Brain microvascular endothelial cell (primary cell): ENCODE results near the gene CERS2.

Experiments used
- DNase-seq: peaks from one replicate; pipeline ENCODE4 v3.0.0-alpha.2; 2020
- H3K27ac ChIP-seq: fragments of 250-450 bp; sonication (Bioruptor Pico); 2 replicates; pipeline ENCODE4 v1.5.1; 2020; ENCODE audit warnings: mild to moderate bottlenecking, moderate library complexity
- H3K27me3 ChIP-seq: fragments of 250-450 bp; sonication (Bioruptor Pico); replicated peaks from 2 replicates; pipeline ENCODE4 v1.5.1; 2020; ENCODE audit warnings: mild to moderate bottlenecking
- H3K36me3 ChIP-seq: fragments of 250-450 bp; sonication (Bioruptor Pico); replicated peaks from 2 replicates; pipeline ENCODE4 v1.5.1; 2020; ENCODE audit warnings: mild to moderate bottlenecking
- H3K4me3 ChIP-seq: 2 replicates; pipeline ENCODE4 v1.5.1; 2011; ENCODE audit warnings: low read depth, mild to moderate bottlenecking, control low read depth, low read length, moderate library complexity
- in situ Hi-C: cut with HindIII; loops from 2 replicates; pipeline ENCODE4 v1.10.0; 2017; ENCODE audit warnings: low sequenced_read_pairs, low pct_ligation_motif_present
- TF ChIP-seq, protein P1 (sequence below): IDR thresholded peaks from 2 replicates; pipeline ENCODE4 v1.5.1; 2011; ENCODE audit warnings: low read depth, mild to moderate bottlenecking, moderate library complexity, low read length, control low read depth, inconsistent platforms; ENCODE audit errors: missing control alignments

Gene CERS2

GRCh38 chr1:151009674-151010345 is 35.2 kb upstream of the CERS2 start:
- H3K27me3 ChIP-seq = no peaks in the 10 kb centered on the region
- no peak for DNase-seq
- TF ChIP-seq, protein P1, sequence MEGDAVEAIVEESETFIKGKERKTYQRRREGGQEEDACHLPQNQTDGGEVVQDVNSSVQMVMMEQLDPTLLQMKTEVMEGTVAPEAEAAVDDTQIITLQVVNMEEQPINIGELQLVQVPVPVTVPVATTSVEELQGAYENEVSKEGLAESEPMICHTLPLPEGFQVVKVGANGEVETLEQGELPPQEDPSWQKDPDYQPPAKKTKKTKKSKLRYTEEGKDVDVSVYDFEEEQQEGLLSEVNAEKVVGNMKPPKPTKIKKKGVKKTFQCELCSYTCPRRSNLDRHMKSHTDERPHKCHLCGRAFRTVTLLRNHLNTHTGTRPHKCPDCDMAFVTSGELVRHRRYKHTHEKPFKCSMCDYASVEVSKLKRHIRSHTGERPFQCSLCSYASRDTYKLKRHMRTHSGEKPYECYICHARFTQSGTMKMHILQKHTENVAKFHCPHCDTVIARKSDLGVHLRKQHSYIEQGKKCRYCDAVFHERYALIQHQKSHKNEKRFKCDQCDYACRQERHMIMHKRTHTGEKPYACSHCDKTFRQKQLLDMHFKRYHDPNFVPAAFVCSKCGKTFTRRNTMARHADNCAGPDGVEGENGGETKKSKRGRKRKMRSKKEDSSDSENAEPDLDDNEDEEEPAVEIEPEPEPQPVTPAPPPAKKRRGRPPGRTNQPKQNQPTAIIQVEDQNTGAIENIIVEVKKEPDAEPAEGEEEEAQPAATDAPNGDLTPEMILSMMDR = no peak
- H3K36me3 ChIP-seq = no peaks in the 10 kb centered on the region
- in situ Hi-C loops = no loop called here
- no peak overlapping the region for H3K27ac ChIP-seq
- no peak overlapping the region for H3K4me3 ChIP-seq

GRCh38 chr1:151009206-151009587 is 34.6 kb upstream of the CERS2 start:
- peak; percentile 40 for DNase-seq
- H3K4me3 ChIP-seq = peak overlapping the region; percentile 94
- in situ Hi-C loops = no loop called here
- H3K27ac ChIP-seq = peak overlapping the region; percentile 67
- TF ChIP-seq, protein P1 = no peak
- no peaks in the 10 kb centered on the region for H3K27me3 ChIP-seq
- no peaks in the 10 kb centered on the region for H3K36me3 ChIP-seq

- no peaks in the 10 kb centered on the region for H3K36me3 ChIP-seq
- TF ChIP-seq, protein P1 = no peak
- DNase-seq = peak; percentile 96
- H3K27ac ChIP-seq = peak within 1 kb of the TSS; percentile 87
- peak within 1 kb of the TSS; percentile 94 for H3K4me3 ChIP-seq
- H3K27me3 ChIP-seq = no peaks in the 10 kb centered on the region
- in situ Hi-C loops = no loop called here
Measured at GRCh38 chr1:151008244-151009205, 33.9 kb upstream of the CERS2 start, which contains the start of gene PRUNE1. Gene PRUNE1, plus strand, starts transcription at chr1:151008449. Its CDS starts 184 bp downstream, at chr1:151008633.

DNA sequence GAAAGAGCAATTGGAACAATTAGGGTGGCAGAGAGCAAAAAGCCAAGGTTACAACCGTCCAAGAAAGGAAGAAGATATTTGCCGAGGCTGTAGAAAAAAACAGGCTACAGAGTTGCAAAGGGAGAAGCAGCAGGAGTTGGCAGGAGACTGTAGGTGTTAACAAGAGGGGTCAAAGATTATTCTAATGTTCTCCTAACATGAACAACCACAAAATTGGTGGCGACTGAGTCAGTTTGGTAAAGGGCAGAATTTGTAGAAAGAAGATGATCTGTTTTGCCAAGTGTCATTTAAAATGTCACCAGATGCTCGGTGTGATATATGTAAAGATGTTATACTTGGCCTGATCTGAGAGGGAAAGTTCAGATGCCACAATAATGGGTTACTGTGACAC is 33.2 kb upstream of the CERS2 start:
- Histone ChIP-seq H3K36me3 (no peaks in the 10 kb centered on the region), H3K4me3 (peak overlapping the region; percentile 94), H3K27ac (peak overlapping the region; percentile 87), H3K27me3 (no peaks in the 10 kb centered on the region)
- in situ Hi-C loops = no loop called here
- DNase-seq = no peak
- TF ChIP-seq, protein P1 = no peak

GRCh38 chr1:151006327-151007052 is 31.9 kb upstream of the CERS2 start, which contains the start of gene MINDY1:
Gene MINDY1, minus strand, starts transcription at chr1:151006902. Its CDS starts 4,285 bp downstream, at chr1:151002617.
- Histone ChIP-seq H3K27ac (peak within 1 kb of the TSS; percentile 87), H3K27me3 (no peaks in the 10 kb centered on the region), H3K36me3 (no peaks in the 10 kb centered on the region), H3K4me3 (peak within 1 kb of the TSS; percentile 59)
- DNase-seq = peak; percentile 80
- in situ Hi-C loops = no loop called here
- TF ChIP-seq, protein P1 = peak; percentile 73
